ENCODE results near the gene TMEM131L. TPM values are rescaled to one million over a fixed set of nuclear protein-coding genes. Genes with fewer than 3 reads are reported as not detected.

Gene TMEM131L
- total and polyA plus RNA-seq, 2 donors (not counting 3 experiments of a cell fraction or from before 2014, with no cell fraction given): 7.7 to 21.2 TPM

DNA sequence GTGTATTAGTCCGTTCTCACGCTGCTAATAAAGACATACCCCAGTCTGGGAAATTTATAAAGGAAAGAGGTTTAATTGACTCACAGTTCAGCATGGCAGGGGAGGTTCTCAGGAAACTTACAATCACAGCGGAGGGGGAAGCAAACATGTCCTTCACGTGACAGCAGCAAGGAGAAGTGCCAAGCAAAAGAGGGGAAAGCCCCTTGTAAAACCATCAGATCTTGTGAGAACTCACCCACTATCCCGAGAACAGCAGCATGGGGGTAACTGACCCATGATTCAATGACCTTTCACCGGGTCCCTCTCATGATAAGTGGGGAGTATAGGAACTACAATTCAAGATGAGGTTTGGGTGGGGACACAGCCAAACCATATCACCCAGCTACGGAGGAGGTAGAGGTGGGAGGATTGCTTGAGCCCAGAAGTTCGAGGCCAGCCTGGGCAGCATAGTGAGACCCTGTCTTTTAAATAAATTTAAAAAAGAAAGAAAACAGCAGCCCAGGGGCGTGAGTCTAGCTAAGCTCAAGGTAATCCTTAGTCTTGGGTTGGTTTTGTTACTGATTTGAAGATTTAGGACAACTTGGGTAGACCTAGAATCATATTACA, 46.4 kb upstream of the TMEM131L start:
- POLR2A ChIA-PET: no interaction called here
- Histone ChIP-seq H4K20me1 (replicated peaks; ENCODE audit: control insufficient read depth, extremely low read depth, insufficient read depth, low read length) (no peaks in the 10 kb centered on the region), H3K79me2 (ENCODE audit: control insufficient read depth, insufficient read depth, low read length) (no peaks in the 10 kb centered on the region), H3K9me1 (replicated peaks; ENCODE audit: control insufficient read depth, extremely low read depth, insufficient read depth, low read length) (no peaks in the 10 kb centered on the region), H3K27ac (ENCODE audit: insufficient read depth, low read depth, low read length) (no peak overlapping the region), H3K27me3 (ENCODE audit: control insufficient read depth in 2 of 2, insufficient read depth in 2 of 2, low read length in 2 of 2) (no peaks in the 10 kb centered on the region), H2AFZ (ENCODE audit: low read depth, low read length) (no peak overlapping the region), H3K36me3 (ENCODE audit: control insufficient read depth in 2 of 2, extremely low read depth in 1 of 2, insufficient read depth in 2 of 2, low read length in 2 of 2) (no peaks in the 10 kb centered on the region), H3K9me3 (replicated peaks; ENCODE audit: control insufficient read depth, insufficient read depth, low read length) (no peaks in the 10 kb centered on the region), H3K9ac (replicated peaks; ENCODE audit: extremely low read depth, insufficient read depth, low read length) (no peak overlapping the region), H3K4me2 (ENCODE audit: insufficient read depth, low read length) (no peak overlapping the region), H3K4me1 (ENCODE audit: control insufficient read depth, extremely low read depth, insufficient read depth, low read length) (no peaks in the 10 kb centered on the region), H3K4me3 (replicated peaks in 1 of 3; ENCODE audit: insufficient read depth in 1 of 3, low read depth in 1 of 3, low read length in 3 of 3) (no peak overlapping the region)
- CTCF ChIA-PET: no interaction called here
- intact Hi-C loops (cut with micrococcal nuclease) (no loop called here), dilution Hi-C loops (cut with MboI; ENCODE audit: extremely low pct_ligation_motif_present, low sequenced_read_pairs) (no loop called here)
- TF ChIP-seq MYC (IDR thresholded peaks at IDR 0.05; ENCODE audit: low read depth, low read length): no peak
- no peak for TF ChIP-seq FOS (IDR thresholded peaks at IDR 0.05; ENCODE audit: borderline replicate concordance, insufficient read depth, low read length)
- TF ChIP-seq POLR2AphosphoS5 (IDR thresholded peaks at IDR 0.05; ENCODE audit: insufficient read depth, low read depth, low read length): no peak
- TF ChIP-seq, protein P1, sequence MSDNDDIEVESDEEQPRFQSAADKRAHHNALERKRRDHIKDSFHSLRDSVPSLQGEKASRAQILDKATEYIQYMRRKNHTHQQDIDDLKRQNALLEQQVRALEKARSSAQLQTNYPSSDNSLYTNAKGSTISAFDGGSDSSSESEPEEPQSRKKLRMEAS (IDR thresholded peaks at IDR 0.05; ENCODE audit: insufficient read depth, insufficient read length): no peak
- TF ChIP-seq POLR2A (IDR thresholded peaks at IDR 0.05; ENCODE audit: low read depth, low read length): no peak
- TF ChIP-seq, protein P2, sequence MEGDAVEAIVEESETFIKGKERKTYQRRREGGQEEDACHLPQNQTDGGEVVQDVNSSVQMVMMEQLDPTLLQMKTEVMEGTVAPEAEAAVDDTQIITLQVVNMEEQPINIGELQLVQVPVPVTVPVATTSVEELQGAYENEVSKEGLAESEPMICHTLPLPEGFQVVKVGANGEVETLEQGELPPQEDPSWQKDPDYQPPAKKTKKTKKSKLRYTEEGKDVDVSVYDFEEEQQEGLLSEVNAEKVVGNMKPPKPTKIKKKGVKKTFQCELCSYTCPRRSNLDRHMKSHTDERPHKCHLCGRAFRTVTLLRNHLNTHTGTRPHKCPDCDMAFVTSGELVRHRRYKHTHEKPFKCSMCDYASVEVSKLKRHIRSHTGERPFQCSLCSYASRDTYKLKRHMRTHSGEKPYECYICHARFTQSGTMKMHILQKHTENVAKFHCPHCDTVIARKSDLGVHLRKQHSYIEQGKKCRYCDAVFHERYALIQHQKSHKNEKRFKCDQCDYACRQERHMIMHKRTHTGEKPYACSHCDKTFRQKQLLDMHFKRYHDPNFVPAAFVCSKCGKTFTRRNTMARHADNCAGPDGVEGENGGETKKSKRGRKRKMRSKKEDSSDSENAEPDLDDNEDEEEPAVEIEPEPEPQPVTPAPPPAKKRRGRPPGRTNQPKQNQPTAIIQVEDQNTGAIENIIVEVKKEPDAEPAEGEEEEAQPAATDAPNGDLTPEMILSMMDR (IDR thresholded peaks at IDR 0.05; ENCODE audit: extremely low read depth in 1 of 2, insufficient read depth in 1 of 2, low read depth in 1 of 2, low read length in 2 of 2): no peak
- no peak for TF ChIP-seq GATA2 (IDR thresholded peaks at IDR 0.05; ENCODE audit: insufficient read depth, insufficient read length, low read depth, low read length)
- no peak for TF ChIP-seq JUN (IDR thresholded peaks at IDR 0.05; ENCODE audit: borderline replicate concordance, insufficient read depth, insufficient read length, low read depth)
- no peak for TF ChIP-seq EZH2 (IDR thresholded peaks at IDR 0.05; ENCODE audit: borderline replicate concordance, low read depth, low read length, severe bottlenecking)
- DNase-seq (ENCODE audit: low read depth, low spot score) (no peak), FAIRE-seq (no peak)
- BruUV-seq (replicated peaks): no TSS peak

Measured in endothelial cell of umbilical vein (primary cell).